GM19395 (cell line): ENCODE data around the gene CLK3.

Experiments
- ATAC-seq: cut with Tn5 transposase; IDR thresholded peaks from one replicate; pipeline ENCODE4 v1.9.1; 2021; ENCODE audit warnings: mild to moderate bottlenecking, moderate library complexity; ENCODE audit not compliant: unreplicated experiment

CLK3 gene

DNA sequence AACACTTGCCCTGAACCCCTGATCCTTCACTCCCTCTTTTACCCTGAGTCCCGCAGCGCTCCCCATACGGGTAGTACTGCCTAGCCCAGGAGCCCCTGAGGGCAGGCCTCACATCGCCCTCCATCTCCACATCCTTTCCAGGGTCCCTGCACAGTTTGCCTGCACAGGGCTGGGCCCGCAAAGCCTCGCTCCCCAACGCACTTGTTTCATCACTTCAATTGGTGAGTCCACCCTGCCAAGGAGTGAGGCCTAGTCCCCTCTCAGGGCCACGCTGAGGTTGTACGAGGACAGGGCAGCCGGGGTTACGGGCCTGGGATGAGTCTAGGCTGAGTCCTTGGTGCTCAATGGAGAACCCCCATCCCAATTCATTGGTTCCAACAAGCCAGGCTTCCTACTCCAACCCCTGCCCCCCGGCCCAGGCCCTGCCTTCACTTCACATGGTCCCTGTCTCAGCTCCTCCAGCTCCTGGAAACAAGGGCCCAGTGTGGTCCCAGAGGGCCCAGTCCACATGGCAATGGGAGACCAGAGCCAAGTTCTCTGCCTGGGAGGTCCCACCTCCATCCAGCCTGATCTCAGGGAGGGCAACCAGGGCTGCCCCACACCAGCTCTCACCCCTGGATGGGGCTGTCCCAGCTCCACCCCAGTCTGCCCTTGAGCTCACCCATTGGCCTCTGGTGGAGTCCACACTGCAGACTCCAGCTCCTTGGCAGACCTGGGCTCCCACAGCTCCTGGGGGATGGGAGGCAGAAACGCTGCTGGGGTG is 12.4 kb upstream of the CLK3 start:
- ATAC-seq, result no peak

DNA sequence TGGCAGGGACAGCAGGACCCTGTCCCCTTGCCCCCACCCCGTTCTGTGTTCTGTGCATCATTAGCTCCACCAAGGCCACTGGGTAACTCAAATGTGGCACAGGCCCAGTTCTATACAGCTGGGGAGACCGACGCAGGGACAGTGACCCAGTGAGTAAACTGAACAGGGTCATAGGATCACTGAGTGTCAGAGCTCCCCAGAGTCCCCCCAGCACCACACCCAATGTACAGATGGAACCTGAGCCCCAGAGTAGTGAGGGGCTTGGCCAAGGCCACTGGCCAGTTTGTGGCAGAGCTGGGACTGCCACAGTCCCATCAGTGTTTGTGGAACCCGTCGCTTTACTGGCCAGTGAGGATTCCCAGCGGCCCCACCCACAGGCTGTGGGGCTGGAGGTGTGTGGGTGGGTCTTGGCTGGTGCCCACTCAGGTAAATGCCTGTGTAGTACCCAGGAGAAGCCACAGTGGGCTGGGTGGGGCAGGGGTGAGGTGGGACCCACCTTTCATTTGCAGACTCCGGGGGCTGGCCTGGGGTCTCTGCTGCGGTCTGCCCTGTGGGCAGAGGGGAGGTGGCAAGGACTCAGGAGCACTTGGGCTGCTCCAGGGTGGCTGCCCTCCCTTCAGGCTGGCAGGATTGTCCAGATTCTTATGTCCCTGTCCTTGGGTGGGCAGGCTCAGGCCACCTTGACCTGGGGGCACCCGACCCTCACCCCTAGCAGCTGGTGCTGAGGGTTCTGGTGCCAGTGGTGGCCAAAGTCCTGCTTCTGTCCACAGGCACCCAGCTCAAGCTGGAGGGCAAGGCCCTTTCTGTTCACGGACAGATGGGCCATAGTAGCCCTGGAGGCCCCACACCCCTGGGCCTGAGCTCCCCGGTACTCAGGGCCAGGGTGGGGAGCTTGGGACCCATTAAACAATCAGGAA is 11.6 kb upstream of the CLK3 start:
- ATAC-seq, result no peak

DNA sequence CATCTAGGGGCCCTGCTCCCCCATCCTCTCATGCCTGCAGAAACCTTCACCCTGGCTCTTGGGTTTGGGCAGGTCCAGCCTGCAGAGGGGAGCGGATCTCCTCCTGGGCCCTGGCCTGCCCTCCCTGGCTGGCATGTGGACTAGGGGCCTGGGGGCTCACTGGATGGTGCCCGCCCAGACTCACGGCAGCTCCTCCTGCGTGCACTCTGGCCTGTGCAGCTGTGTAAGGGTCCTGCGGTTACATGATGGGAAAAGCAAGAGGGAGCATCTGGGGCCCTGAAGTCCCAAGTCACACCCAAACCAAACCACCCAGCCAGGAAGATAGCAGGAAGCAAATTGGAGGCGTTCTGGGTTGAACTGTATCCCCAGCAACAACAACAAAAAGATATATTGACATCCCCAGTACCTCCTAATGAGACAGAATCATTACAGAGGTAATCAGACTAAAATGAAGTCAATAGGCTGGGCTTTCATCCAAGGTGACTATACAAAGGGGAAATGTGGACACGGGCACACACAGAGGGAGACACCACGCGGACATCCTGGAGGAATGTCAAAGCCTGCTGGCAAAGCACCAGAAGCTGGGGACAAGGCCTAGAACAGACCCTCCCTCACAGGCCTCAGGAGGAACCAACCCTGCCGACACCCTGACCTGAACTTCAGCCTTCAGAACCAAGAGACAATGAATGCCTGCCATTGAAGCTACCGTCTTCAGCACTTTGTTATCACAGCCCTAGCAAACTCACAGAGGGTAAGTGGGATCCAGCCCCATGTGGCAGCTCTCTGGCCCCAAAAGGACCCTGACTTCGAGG is 10.4 kb upstream of the CLK3 start:
- ATAC-seq, result no peak

DNA sequence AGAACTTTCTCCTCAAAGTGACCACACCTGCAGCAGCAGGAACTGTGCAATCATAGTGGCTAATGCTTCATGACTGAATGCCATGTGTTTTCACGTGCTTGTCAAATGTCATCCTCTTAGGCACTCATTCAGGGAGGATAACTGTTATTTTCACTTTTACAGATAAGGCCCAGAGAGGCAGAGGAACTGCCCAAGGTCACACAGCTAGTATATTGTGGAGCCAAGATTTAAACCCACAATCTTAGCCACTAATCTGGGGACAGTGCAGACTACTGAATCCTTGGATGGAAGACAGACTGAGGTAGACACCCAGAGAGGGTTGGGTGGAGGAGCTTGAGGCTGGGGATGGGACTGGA is 9.9 kb upstream of the CLK3 start:
- no peak for ATAC-seq

DNA sequence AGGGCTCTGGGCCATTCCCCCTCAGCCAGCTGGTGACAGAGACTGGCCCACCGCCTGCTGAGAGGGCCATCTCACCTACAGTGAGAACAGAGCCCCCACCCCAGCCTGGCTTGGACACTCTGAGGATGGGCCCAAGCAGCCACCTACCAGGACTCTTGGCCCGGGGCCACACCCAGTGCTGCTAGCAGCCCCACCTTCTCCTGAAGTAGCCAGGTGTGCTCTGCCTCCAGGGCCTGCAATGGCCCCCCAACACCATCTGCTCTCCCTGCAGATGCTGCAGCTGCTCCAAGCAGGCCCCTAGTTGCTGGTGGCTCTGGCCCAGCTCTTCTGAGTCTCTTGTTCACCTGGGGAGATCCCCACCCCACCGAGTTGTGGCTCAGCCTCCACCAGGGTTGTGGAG is 6.8 kb upstream of the CLK3 start:
- no peak for ATAC-seq

DNA sequence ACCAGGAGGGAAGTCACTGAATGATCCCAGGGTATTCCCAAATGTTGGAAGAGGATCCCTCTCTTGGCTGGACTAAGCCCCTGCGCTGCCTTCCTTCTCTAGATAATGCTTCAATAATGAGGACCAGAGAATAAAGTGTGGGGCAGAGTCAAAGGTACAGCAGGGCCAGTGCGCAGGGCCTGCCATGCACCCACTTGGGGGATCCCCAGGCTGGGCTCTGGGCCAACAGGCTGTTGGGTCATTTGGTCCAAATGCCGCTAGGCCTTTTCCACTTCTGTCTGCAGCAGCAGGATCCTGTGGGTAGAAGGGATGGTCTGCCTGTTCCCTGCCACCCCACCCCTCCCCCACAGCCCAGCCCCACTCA is 5.7 kb upstream of the CLK3 start:
- no peak for ATAC-seq

DNA sequence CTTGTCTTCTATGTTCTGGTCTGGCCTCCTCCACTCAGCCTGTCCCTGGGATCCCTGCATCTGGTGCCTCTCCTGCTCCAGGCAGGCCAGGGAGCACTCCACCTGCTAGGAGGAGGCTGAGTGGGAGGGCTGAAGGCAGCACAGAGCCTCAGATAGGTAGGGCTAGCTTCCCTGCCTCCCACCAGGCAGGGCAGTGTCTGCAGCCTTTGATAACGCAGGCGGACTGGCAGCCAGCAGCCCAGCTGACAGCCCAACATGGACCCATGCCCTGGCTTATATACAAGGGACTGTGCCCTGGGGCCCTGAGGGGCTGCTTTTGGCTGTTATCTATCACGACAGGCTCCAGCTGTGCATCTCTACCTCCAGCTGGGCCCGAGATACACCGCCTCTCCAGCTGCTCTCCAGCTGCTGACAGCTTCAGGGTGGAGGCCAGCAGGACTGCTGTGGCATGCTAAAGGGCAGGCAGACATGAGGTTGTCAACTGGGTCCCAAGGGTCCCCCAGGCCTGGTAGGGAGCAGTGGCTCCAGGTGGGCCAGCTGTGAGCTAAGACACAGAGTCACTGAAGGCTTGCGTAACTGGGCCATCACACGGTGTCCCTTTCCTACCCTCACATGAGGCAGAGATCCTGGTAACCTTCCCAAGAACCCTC is 5.2 kb upstream of the CLK3 start:
- ATAC-seq, result no peak

DNA sequence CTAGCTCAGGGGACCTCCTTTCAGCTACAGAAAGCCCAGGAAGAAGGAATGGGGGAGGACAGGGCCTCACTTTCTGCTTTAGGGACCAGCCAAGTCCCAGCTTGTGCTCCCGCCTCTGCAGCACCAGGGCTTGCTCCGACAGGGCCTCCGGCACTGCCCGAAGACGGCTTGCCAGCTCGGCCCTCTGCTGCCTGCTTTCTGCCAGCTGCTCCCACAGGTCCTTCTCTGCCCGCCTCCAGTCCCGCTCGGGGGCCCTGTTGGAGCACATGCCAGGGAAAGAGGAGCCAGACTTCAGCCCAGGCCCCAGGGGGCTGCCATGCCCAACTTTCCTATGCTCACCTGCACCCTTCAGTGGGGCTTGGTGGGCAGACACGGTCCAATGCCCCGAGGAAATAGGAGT is 4.3 kb upstream of the CLK3 start:
- ATAC-seq, result no peak

DNA sequence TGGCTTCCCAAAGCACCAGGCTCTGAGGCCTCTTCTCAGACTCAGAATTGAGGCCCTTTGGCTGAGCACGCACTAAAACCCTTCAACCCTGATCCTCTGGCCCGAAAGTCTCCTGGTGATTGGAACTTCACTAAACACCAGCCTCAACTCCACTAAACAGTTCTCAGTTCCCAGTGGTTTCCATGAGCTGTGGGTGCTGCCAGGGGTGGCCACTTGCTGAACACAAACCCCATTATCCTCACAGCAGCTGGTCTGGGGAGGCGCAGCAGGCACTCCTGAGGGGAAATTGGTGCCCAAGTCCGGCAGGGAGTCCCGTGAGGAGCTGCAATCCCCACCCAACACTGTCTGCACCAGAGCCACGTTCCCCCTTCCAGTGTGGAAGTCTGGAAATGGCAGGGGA is 3.8 kb upstream of the CLK3 start:
- ATAC-seq, result no peak

DNA sequence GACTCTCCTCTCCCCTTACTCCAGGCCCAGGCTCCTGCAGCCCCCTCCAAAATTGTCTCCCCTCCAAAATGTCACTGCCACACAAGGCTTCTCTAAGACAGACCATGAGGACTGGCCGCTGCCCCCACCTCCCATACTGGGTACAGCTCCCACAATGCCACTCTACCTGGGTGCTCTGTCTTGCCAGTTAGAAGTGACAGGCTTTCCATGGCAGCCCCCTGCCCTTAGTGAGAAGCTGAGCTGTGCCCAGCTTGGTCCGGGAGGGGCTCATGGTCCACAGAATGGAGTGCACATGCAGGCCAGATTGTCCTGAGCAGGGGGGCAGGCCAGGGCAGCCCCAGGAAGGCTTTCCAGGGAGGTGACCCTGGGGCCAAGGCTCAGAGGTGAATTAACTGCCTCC is 3.0 kb upstream of the CLK3 start:
- no peak for ATAC-seq

DNA sequence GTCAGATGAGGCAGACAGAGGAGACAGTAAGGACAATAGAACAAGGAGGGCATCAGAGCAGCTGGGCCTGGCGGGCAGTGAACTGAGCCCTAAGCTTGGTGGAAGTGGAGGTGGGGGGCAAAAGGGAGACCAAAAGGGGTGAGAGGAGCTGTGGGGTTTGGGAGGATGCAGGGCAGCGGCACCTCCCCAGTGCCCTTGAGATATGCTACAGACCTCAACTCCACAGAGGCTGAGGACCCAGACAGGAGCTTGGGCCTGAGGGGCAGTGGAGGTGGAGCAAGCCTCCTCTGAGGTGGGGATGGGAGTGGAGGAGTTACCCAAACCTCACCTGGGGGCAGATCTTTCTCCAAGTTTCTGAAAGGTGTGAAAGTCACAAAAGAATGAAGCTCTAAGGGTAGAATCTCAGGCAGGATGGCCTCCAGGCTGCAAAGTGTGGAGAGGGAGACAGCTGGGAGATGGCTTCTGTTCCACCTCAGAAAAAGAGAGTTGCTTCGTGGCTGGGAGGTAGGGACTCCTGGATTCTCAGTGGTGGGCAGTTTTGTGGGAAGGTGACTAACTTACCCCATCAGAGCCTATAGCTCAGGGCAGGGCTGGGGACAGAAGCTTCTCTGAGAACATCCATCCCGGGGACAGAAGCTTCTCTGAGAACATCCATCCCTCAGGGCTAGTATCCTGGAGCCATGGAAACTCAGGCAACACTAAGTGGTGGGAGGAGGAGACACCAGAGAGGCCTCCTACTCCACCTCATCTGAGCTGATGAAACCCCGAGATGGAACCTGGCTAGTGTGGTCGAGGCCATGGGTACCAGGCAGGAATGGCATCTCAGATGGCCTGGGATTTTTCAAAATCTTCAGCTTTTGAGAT is 2.3 kb upstream of the CLK3 start:
- ATAC-seq, result no peak

DNA sequence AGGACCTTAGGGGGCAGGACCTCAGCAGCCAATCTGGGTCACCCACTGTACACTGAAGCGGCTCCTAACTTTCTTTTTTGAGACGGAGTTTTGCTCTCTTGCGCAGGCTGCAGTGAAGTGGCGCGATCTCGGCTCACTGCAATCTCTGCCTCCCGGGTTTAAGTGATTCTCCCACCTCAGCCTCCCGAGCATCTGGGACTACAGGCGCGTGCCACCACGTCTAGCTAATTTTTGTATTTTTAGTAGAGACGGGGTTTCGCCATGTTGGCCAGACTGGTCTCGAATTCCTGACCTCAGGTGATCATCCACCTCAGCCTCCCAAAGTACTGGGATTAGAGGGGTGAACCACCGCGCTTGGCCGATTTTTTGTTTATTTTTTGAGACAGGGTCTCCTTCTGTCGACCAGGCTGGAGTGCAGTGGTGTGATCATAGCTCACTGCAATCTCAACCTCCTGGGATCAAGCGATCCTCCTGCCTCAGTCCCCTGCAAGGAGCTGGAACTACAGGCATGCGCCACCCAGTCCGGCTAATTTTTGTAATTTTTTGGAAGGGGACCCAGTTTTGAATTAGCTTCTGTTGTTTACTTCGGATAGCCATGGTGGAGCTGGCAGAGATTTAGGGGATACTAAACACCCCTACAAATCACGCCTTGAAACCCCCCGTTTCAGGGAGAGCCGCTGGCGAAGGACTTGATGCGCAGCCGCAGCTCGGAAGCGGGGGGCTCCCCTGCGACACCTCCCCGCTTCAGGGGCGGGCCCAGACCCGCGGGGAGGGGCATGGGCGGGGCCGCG is 1.5 kb upstream of the CLK3 start:
- no peak for ATAC-seq

DNA sequence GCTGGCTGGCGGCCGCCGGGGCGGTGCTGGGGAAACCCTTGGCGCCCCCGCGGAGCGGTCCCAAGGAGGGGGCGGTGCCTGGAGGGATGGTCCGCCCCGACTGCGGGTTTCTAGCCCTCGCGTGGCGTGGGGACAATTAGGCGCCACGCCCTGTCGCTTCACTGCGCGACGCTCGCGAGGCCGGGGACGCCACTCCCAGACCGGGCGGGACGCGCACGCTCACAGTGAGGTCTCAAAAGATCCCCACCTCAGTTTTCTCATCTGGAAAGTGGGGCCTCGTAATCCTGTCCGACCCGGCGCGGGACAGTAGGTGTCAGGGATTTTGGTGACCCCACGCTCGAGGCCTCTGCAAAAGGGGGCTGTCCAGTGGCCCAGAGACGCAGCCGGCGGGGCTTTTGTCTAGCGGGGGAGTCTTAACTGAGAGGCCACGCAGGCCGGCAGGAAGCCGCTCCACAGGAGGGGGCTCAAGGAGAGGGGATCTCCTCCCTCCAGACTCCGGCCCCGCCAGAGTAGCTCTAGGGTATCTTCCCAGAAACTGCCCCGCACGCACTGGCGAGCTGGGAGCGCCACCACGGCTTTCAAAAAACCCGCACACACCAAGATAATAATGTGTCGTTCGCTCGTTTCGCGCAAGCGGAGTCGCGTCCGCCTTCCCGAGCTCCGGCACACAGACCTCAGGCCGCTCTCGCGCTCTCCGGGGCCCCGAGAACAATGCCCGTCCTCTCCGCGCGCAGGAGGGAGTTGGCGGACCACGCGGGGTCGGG is 710 bp upstream of the CLK3 start:
- peak; percentile 48 for ATAC-seq

DNA sequence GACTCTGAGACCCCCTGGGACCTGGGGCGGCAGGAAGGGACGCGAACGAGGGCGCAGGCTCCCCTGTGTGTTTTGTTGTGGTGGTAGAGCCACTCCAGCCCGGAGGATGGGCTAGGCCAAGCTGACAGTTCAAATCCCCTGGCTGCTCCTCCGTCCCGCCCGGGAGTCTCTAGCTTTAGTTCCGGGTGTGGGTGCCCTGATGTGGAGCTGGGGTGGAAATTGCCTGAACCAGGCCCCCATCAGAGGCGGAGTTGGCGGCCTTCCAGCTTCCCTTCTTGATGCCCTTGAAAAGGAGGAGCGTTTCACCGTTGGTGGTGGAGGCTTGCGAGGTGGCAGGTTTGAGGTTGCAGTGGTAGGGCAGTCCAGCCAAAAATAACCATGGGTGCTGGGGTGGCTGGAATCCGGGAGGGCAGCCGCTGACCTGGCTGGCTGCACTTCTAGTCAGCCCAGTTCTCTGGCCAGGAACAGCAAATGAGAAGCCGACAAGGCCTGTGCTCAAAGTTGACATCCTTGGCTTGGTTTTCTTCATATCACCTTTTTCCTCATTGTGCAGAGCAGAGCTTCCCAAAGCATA is 817 bp downstream of the CLK3 start:
- ATAC-seq, result no peak

DNA sequence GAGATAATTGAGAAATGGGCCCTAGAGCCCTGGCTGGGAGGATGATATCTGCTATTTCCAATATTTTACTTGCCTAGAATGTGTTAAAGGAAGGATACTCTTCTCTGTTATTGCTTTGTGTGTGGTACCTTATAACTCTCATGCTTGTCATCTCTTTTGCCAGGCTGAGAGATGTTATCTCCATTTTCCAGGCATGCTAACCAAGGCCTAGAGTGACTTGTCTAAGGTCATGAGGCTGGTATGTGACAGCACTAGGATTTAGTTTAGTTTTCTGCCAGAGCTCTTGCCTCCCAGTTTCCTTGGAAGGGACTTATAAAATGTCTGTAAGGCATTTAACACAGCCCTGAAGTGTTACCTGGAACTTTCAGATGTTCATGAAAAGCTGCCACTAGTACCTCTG is 1.4 kb downstream of the CLK3 start:
- ATAC-seq, result no peak

DNA sequence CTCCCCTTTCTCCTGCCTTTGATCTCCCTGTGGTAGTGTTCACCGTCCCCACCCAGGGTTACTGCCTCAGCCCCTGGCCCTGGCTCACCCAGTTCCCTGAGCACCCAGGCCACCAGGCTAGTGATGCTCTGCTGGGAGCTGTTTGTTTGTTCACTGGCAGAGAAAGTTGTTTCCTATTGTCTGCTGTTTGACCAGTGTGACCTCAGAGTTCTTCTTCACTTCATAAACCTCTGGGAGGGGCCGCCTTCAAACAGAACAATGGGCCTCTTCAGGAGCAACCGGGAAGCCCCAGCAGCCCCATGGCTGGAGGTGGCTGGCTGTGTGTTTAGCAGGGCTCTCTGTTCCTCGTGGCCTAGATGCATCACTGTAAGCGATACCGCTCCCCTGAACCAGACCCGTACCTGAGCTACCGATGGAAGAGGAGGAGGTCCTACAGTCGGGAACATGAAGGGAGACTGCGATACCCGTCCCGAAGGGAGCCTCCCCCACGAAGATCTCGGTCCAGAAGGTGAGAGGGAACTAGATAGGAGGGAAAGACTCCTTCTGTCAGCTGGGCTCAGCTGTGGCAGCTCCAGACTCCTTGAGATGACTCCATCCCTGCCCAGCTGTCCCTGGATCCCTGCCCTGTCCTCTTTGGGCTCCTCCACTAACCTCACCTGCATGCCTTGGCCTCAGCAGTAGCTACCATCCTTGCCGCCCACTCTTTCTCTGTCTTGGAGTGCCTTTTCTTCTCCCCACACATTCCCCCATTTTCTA is 3.4 kb downstream of the CLK3 start:
- ATAC-seq, result no peak

DNA sequence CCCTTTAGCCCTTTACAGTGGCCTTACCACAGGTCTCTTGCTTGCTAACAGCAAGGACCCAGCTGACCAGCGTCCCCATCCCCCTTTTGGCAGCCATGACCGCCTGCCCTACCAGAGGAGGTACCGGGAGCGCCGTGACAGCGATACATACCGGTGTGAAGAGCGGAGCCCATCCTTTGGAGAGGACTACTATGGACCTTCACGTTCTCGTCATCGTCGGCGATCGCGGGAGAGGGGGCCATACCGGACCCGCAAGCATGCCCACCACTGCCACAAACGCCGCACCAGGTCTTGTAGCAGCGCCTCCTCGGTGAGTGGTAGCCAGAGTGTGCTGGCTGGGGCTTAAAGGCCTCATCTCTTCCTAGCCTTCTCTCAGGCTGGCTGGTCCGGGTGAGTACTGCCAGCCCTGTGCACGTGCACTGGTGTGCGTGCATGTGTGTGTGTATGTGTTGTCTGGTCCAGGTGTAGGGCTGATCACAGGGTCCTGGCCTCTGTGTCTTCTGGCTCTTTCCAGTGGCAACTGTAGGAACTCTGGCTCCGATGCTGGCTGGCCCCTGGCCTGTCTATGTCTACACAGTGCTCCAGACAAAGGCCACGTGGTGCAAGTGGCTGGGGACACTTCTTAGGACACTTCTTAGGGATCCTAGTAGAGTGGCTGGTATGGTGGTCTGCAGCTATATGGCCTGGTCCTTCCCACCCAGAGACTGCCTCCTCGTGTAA is 4.4 kb downstream of the CLK3 start:
- no peak for ATAC-seq
